NCI-H2107 (cell line): Measurements from ENCODE around the gene RELA.
A peak's percentile ranks its signal among the peaks of the same experiment; 100 is the strongest.
"Not testable (repeated sequence)": the region's sequence is repeated elsewhere in the genome, so short reads cannot be mapped to it uniquely, and the experiment has no call there.

ENCODE experiments used
- DNase-seq: peaks from one replicate; lab custom pipeline; 2025; lab: John Stamatoyannopoulos, UW

The RELA gene

GRCh38 chr11:65662799-65663638 is at the start of gene RELA:
Gene RELA (minus strand): TSS chr11:65662916. CDS start chr11:65662832, 84 bp downstream.
- peak; percentile 72 for DNase-seq

GRCh38 chr11:65711785-65712632 is 49.3 kb upstream of the RELA start, which contains the start of gene KAT5:
Gene KAT5 (plus strand): TSS chr11:65712252. CDS start chr11:65712268, 16 bp downstream.
- DNase-seq: peak; percentile 95

GRCh38 chr11:65710421-65710820 is 47.7 kb upstream of the RELA start:
- no peak for DNase-seq

GRCh38 chr11:65709661-65710060 is 46.9 kb upstream of the RELA start:
- DNase-seq: no peak

- DNase-seq: no peak
Observed at GRCh38 chr11:65708451-65708850, 45.7 kb upstream of the RELA start.

- DNase-seq: not testable (repeated sequence)
Observed at GRCh38 chr11:65707002-65707401, 44.3 kb upstream of the RELA start.

GRCh38 chr11:65706303-65706763 is 43.6 kb upstream of the RELA start:
- DNase-seq: not testable (repeated sequence)

- DNase-seq: no peak
Observed at GRCh38 chr11:65703846-65704245, 41.1 kb upstream of the RELA start.

- DNase-seq: no peak
Observed at GRCh38 chr11:65701686-65702085, 39.0 kb upstream of the RELA start.

- DNase-seq: no peak
Observed at GRCh38 chr11:65700399-65700798, 37.7 kb upstream of the RELA start.

- no peak for DNase-seq
Observed at GRCh38 chr11:65699306-65699705, 36.6 kb upstream of the RELA start.

GRCh38 chr11:65698205-65698604 is 35.5 kb upstream of the RELA start:
- no peak for DNase-seq

- DNase-seq: no peak
Observed at GRCh38 chr11:65696802-65697552, 34.3 kb upstream of the RELA start.

GRCh38 chr11:65695459-65696241 is 32.9 kb upstream of the RELA start:
- peak; percentile 49 for DNase-seq

- DNase-seq: no peak
Observed at GRCh38 chr11:65692367-65692766, 29.7 kb upstream of the RELA start.

- not testable (repeated sequence) for DNase-seq
Observed at GRCh38 chr11:65691847-65692246, 29.1 kb upstream of the RELA start.

GRCh38 chr11:65685981-65686380 is 23.3 kb upstream of the RELA start:
- DNase-seq: no peak

GRCh38 chr11:65683480-65683879 is 20.8 kb upstream of the RELA start:
- DNase-seq: not testable (repeated sequence)

GRCh38 chr11:65680192-65680743 is 17.6 kb upstream of the RELA start:
- DNase-seq: no peak

GRCh38 chr11:65672982-65673381 is 10.3 kb upstream of the RELA start:
- no peak for DNase-seq
